Measurements from ENCODE around the gene DNASE2B. TPM values are rescaled to one million over a fixed set of nuclear protein-coding genes. Genes with fewer than 3 reads are reported as not detected.

DNASE2B gene
- total RNA-seq, 1 donor from 2014 or later: not detected

- no peak for DNase-seq
Measured at GRCh38 chr1:84452436-84452835, 54.2 kb downstream of the DNASE2B start.

- no peak for DNase-seq
Measured at GRCh38 chr1:84462118-84462517, 63.8 kb downstream of the DNASE2B start.

Other genes with a start within 250 kb of the DNASE2B start
- 1.7 TPM for gene SAMD13, start 96.8 kb upstream of the DNASE2B start, total RNA-seq
- gene RPF1, start 80.8 kb downstream of the DNASE2B start, total RNA-seq: 30.2 TPM
- gene SPATA1, start 107.9 kb downstream of the DNASE2B start, total RNA-seq: 0.79 TPM
- gene GNG5, start 108.1 kb downstream of the DNASE2B start, total RNA-seq: 23.3 TPM
- 8.0 TPM for gene CTBS, start 176.0 kb downstream of the DNASE2B start, total RNA-seq